GM12878 (cell line): Measurements from ENCODE around the gene ASB15.

ENCODE experiments used
- CBX3 ChIP-seq: fragments of 200-600 bp; sonication (generic); IDR thresholded peaks from 2 replicates; pipeline ENCODE4 v1.6.1; 2016; ENCODE audit warnings: low read depth, borderline replicate concordance
- CHD4 ChIP-seq: fragments of 200-600 bp; sonication (generic); IDR thresholded peaks from 2 replicates; pipeline ENCODE4 v1.6.1; 2016; ENCODE audit warnings: mild to moderate bottlenecking
- EZH2 ChIP-seq: IDR thresholded peaks from 2 replicates; pipeline ENCODE4 v1.6.1; 2012; ENCODE audit warnings: low read depth, mild to moderate bottlenecking, control low read depth, inconsistent platforms, low read length, borderline replicate concordance; ENCODE audit not compliant: control insufficient read depth
- MXI1 ChIP-seq: fragments of 150-350 bp; IDR thresholded peaks from 2 replicates; pipeline ENCODE4 v1.6.1; 2011; ENCODE audit warnings: low read depth, mild to moderate bottlenecking, inconsistent platforms, low read length, improper control_type of control experiment
- NFIC ChIP-seq: IDR thresholded peaks from 2 replicates; pipeline ENCODE4 v1.6.1; 2012; ENCODE audit warnings: low read depth, mild to moderate bottlenecking, inconsistent platforms, low read length, moderate library complexity
- NR2C1 ChIP-seq: fragments of 450-650 bp; IDR thresholded peaks from 2 replicates; pipeline ENCODE4 v1.6.1; 2017; ENCODE audit warnings: antibody characterized with exemption, mild to moderate bottlenecking, moderate library complexity
- POLR2A ChIP-seq: IDR thresholded peaks from 2 replicates; pipeline ENCODE4 v1.6.1; 2011; ENCODE audit warnings: low read depth, mild to moderate bottlenecking, low read length
- POLR2AphosphoS5 ChIP-seq: IDR thresholded peaks from 2 replicates; pipeline ENCODE4 v1.6.1; 2011; ENCODE audit warnings: mild to moderate bottlenecking, low read length, inconsistent platforms
- RCOR1 ChIP-seq: conservative IDR thresholded peaks from 2 replicates; pipeline ENCODE4 v1.6.1; 2012; ENCODE audit warnings: low read depth, low read length, improper control_type of control experiment

GRCh38 chr7:123677061-123677715, 75.6 kb downstream of the ASB15 start:
- no peak for TF ChIP-seq RCOR1
- TF ChIP-seq EZH2, result no peak
- TF ChIP-seq NFIC, result no peak
- no peak for TF ChIP-seq CHD4
- no peak for TF ChIP-seq CBX3
- TF ChIP-seq NR2C1, result no peak
- TF ChIP-seq POLR2A, result no peak
- TF ChIP-seq MXI1, result no peak
- no peak for TF ChIP-seq POLR2AphosphoS5
